HepG2 (cell line): ENCODE measurements around the gene RBBP8NL.

Experiments used
- CHD2 ChIP-seq: IDR thresholded peaks from 2 replicates; pipeline ENCODE4 v1.6.1; 2011; ENCODE audit warnings: low read depth, low read length, improper control_type of control experiment
- POLR2AphosphoS5 ChIP-seq: IDR thresholded peaks from 2 replicates; pipeline ENCODE4 v1.6.1; 2012; ENCODE audit warnings: low read depth, low read length

GRCh38 chr20:62472138-62472940, 45.0 kb upstream of the RBBP8NL start:
- TF ChIP-seq CHD2 (no peak), POLR2AphosphoS5 (no peak)
